ENCODE measurements around the gene SCNN1A. TPM values are rescaled to one million over a fixed set of nuclear protein-coding genes. Genes with fewer than 3 reads are reported as not detected.

SCNN1A gene
- total RNA-seq, 3 donors from 2014 or later: 130 to 402 (median 386) TPM

GRCh38 chr12:6332459-6332858, 42.9 kb downstream of the SCNN1A start:
- H3K4me3 ChIP-seq: no peak overlapping the region
- intact Hi-C loops (cut with DNase I, micrococcal nuclease): loop anchor here in 1 of 2 donors (10.0 kb wide), 1 partner anchor 52 kb away; the partner anchor contains the start of gene LTBR
- ATAC-seq (peak; percentile 27), DNase-seq (no peak)
- no peak for TF ChIP-seq CTCF (IDR thresholded peaks at IDR 0.05)
- H3K4me1 ChIP-seq (ENCODE audit: low read depth): peaks cover 55% of the 10 kb centered on the region
- no peaks in the 10 kb centered on the region for H3K9me3 ChIP-seq
- H3K36me3 ChIP-seq (ENCODE audit: low read depth): peaks cover 9% of the 10 kb centered on the region

- peaks cover 46% of the 10 kb centered on the region for H3K4me1 ChIP-seq (ENCODE audit: low read depth)
- no peak for TF ChIP-seq CTCF (IDR thresholded peaks at IDR 0.05)
- peaks cover 9% of the 10 kb centered on the region for H3K36me3 ChIP-seq (ENCODE audit: low read depth)
- H3K4me3 ChIP-seq: no peak overlapping the region
- no peaks in the 10 kb centered on the region for H3K9me3 ChIP-seq
- intact Hi-C loops (cut with DNase I, micrococcal nuclease): loop anchor here in 1 of 2 donors (10.0 kb wide), 1 partner anchor 54 kb away; the partner anchor contains the start of gene LTBR
- DNase-seq: no peak
- ATAC-seq: no peak
Observed at GRCh38 chr12:6330999-6331714, 44.2 kb downstream of the SCNN1A start.

GRCh38 chr12:6330192-6330591, 45.2 kb downstream of the SCNN1A start:
- no peak for TF ChIP-seq CTCF (IDR thresholded peaks at IDR 0.05)
- Histone ChIP-seq H3K4me1 (ENCODE audit: low read depth) (peaks cover 36% of the 10 kb centered on the region), H3K36me3 (ENCODE audit: low read depth) (peaks cover 9% of the 10 kb centered on the region), H3K4me3 (no peak overlapping the region), H3K9me3 (no peaks in the 10 kb centered on the region)
- DNase-seq (no peak), ATAC-seq (no peak)
- intact Hi-C loops (cut with DNase I, micrococcal nuclease): loop anchor here in 1 of 2 donors (10.0 kb wide), 1 partner anchor 55 kb away; the partner anchor contains the start of gene LTBR

- Histone ChIP-seq H3K4me3 (no peak overlapping the region), H3K4me1 (ENCODE audit: low read depth) (peaks cover 31% of the 10 kb centered on the region), H3K36me3 (ENCODE audit: low read depth) (peaks cover 9% of the 10 kb centered on the region), H3K9me3 (no peaks in the 10 kb centered on the region)
- DNase-seq (no peak), ATAC-seq (no peak)
- intact Hi-C loops (cut with DNase I, micrococcal nuclease): loop anchor here in 1 of 2 donors (10.0 kb wide), 1 partner anchor 55 kb away; the partner anchor contains the start of gene LTBR
- no peak for TF ChIP-seq CTCF (IDR thresholded peaks at IDR 0.05)
Observed at GRCh38 chr12:6329703-6330064, 45.7 kb downstream of the SCNN1A start.

GRCh38 chr12:6328945-6329702, 46.2 kb downstream of the SCNN1A start:
- Histone ChIP-seq H3K4me3 (no peak overlapping the region), H3K4me1 (ENCODE audit: low read depth) (peaks cover 25% of the 10 kb centered on the region), H3K36me3 (ENCODE audit: low read depth) (peaks cover 9% of the 10 kb centered on the region), H3K9me3 (no peaks in the 10 kb centered on the region)
- DNase-seq (no peak), ATAC-seq (no peak)
- TF ChIP-seq CTCF (IDR thresholded peaks at IDR 0.05): no peak
- intact Hi-C loops (cut with DNase I, micrococcal nuclease): no loop called here

All from mucosa of descending colon (tissue), 3 donors.